Transverse colon (tissue), 3 donors: ENCODE measurements around the gene FAM110A.

Source experiments
- POLR2A ChIP-seq: fragments of 450-650 bp; IDR thresholded peaks from one replicate; pipeline ENCODE4 v1.6.1; 2016; ENCODE audit warnings: antibody characterized with exemption, mild to moderate bottlenecking, moderate library complexity
- POLR2AphosphoS5 ChIP-seq, 3 donors: sonication (generic); formaldehyde crosslinking; IDR thresholded peaks; one replicate each; pipeline ENCODE4 v1.6.1; 2016; ENCODE audit warnings: antibody characterized with exemption in 3 of 3

- TF ChIP-seq POLR2A (no peak), POLR2AphosphoS5 (IDR thresholded peaks at IDR 0.05) (no peak)
Measured at GRCh38 chr20:821731-822065, 11.8 kb upstream of the FAM110A start.
